ENCODE measurements around the gene TLE1. TPM values are rescaled to one million over a fixed set of nuclear protein-coding genes. Genes with fewer than 3 reads are reported as not detected.

The TLE1 gene
- total RNA-seq, 2 experiments from 2014 or later = 0.37 to 0.75 TPM

DNA sequence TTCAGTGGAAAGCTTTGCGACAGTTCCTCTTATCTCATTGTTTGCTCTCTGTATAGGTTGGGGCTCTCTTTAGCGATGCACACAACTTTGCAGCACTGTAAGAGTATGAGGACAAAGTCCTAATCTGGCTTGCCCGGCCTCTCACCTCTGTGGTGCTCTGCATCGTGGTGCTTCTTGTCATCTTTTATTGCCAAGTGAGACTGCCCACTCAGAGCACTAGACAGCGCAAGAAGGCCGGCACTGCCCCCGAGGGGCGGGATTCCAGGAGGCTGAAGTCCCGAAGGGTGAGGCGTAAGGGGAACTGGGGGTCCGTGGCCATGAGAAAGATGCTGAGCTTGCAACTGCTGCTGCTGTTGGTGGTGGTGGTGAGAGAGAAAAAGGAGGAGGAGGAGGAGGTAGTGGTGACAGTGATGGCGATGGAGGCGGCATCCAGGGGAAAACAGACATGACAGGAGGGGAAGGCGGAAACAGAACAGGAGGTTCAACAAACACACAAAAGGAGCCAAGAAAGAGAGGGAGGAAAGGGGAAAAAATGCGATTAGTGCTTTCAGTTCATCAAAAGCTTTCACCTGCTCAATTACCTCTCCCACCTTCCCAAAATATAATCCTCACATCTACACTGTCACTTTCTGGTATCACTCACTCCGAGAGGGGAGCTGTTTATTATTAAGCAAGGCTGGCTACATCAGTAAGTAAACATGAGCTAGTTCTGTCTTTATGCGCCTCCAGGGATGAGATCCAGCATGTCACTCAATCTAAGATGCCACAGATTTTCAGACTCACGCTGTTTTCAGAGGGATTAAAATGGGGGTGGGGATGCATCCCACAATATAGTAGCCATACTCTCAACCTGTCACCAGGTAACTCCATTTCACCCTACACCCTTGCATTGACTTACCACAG, 55.1 kb downstream of the TLE1 start:
- CTCF ChIA-PET = no interaction called here
- no peak overlapping the region for H3K27ac Mint-ChIP-seq
- no peaks in the 10 kb centered on the region for H3K4me1 Mint-ChIP-seq
- H3K36me3 Mint-ChIP-seq (ENCODE audit: low read depth) = no peaks in the 10 kb centered on the region
- H3K9me3 Mint-ChIP-seq = no peaks in the 10 kb centered on the region
- H3K4me3 Mint-ChIP-seq = no peak overlapping the region
- H3K27me3 Mint-ChIP-seq = peaks cover 2% of the 10 kb centered on the region
- no peak for DNase-seq
- POLR2A ChIA-PET = no interaction called here

GRCh38 chr9:81632599-81632998, 56.7 kb downstream of the TLE1 start:
- DNase-seq = no peak
- H3K4me3 Mint-ChIP-seq = no peak overlapping the region
- no peaks in the 10 kb centered on the region for H3K9me3 Mint-ChIP-seq
- H3K4me1 Mint-ChIP-seq = no peaks in the 10 kb centered on the region
- ChIA-PET POLR2A (no interaction called here), CTCF (no interaction called here)
- no peak overlapping the region for H3K27ac Mint-ChIP-seq
- H3K36me3 Mint-ChIP-seq (ENCODE audit: low read depth) = no peaks in the 10 kb centered on the region
- peaks cover 2% of the 10 kb centered on the region for H3K27me3 Mint-ChIP-seq

DNA sequence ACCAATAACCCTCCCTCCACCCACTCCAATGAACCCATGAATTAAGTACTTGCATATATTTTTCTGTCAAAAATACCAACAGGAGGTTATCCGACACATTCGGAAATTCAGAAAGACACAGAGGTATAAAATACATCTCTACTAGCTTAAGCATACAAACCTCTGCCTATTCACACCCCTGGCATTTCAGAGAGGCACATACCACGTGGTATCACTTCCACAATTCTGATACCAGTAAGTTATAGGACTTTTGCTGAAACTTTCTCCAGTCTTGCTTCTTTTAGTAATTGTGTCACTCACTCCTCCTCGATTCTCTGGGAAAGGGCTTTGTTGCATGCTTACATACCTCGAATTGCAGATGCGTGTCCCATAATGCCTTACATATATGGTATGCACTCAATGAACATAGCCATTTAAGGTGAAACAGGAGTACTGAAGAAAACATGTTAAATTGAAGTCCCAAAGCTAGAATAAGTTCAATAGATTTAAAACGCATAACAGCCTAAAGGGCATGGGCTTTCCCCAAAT, 58.1 kb downstream of the TLE1 start:
- Mint-ChIP-seq H3K36me3 (ENCODE audit: low read depth) (no peaks in the 10 kb centered on the region), H3K9me3 (no peaks in the 10 kb centered on the region), H3K4me3 (no peak overlapping the region), H3K27me3 (peaks cover 2% of the 10 kb centered on the region), H3K4me1 (no peaks in the 10 kb centered on the region), H3K27ac (no peak overlapping the region)
- POLR2A ChIA-PET = no interaction called here
- no peak for DNase-seq
- CTCF ChIA-PET = no interaction called here

DNA sequence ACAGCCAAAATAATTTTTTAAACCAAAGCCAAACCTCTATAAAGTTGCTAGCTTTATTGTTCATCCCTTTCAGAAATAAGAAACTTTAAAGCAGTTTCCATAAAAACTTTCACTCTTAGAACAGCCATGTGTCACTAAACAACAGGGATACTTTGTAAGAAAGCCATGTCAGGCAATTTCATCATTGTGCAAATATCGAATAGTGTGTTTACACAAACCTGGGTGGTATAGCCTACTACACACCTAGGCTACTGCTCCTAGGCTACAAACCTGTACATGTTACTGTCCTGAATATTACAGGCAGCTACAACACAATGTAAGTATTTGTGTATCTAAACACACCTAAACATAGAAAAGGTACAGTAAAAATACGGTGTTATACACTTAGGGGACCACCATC, 59.9 kb downstream of the TLE1 start:
- Mint-ChIP-seq H3K4me3 (no peak overlapping the region), H3K4me1 (no peaks in the 10 kb centered on the region), H3K9me3 (no peaks in the 10 kb centered on the region), H3K27ac (no peak overlapping the region), H3K27me3 (peaks cover 2% of the 10 kb centered on the region), H3K36me3 (ENCODE audit: low read depth) (no peaks in the 10 kb centered on the region)
- ChIA-PET CTCF (no interaction called here), POLR2A (no interaction called here)
- no peak for DNase-seq

DNA sequence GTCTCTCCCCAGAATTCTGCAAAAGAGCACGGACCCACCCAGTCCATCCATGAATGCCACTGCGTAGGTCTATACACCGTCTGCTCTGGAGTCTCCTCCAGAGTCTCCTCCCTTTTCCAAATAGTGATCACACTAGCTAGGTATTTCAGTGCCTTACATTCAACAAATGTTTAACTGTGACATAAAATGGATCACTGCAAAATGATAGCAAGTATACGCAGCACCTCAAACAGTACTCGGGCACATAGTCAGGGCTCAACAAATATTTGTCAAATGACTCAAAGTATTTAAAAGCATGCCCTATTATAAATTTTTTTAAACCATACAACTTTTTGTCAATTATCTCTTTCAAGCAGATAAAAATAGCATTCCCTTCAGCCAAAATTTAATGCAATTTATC, 60.5 kb downstream of the TLE1 start:
- no peak overlapping the region for H3K27ac Mint-ChIP-seq
- POLR2A ChIA-PET = no interaction called here

GRCh38 chr9:81627481-81627880, 61.9 kb downstream of the TLE1 start:
- Mint-ChIP-seq H3K36me3 (ENCODE audit: low read depth) (no peaks in the 10 kb centered on the region), H3K27ac (no peak overlapping the region), H3K27me3 (peaks cover 2% of the 10 kb centered on the region), H3K4me1 (no peaks in the 10 kb centered on the region), H3K4me3 (no peak overlapping the region), H3K9me3 (no peaks in the 10 kb centered on the region)
- no peak for DNase-seq
- ChIA-PET CTCF (no interaction called here), POLR2A (no interaction called here)

More for the DNA sequence above, 60.5 kb downstream of the TLE1 start:
- CTCF ChIA-PET = no interaction called here
- no peaks in the 10 kb centered on the region for H3K4me1 Mint-ChIP-seq
- peaks cover 2% of the 10 kb centered on the region for H3K27me3 Mint-ChIP-seq
- no peak for DNase-seq
- no peaks in the 10 kb centered on the region for H3K9me3 Mint-ChIP-seq
- H3K4me3 Mint-ChIP-seq = no peak overlapping the region
- H3K36me3 Mint-ChIP-seq (ENCODE audit: low read depth) = no peaks in the 10 kb centered on the region

GRCh38 chr9:81626511-81626910, 62.8 kb downstream of the TLE1 start:
- no peak for DNase-seq
- ChIA-PET POLR2A (no interaction called here), CTCF (no interaction called here)
- H3K4me3 Mint-ChIP-seq = no peak overlapping the region
- H3K9me3 Mint-ChIP-seq = no peaks in the 10 kb centered on the region
- H3K27me3 Mint-ChIP-seq = no peaks in the 10 kb centered on the region
- H3K27ac Mint-ChIP-seq = no peak overlapping the region
- no peaks in the 10 kb centered on the region for H3K4me1 Mint-ChIP-seq
- no peaks in the 10 kb centered on the region for H3K36me3 Mint-ChIP-seq (ENCODE audit: low read depth)

- Mint-ChIP-seq H3K4me3 (no peak overlapping the region), H3K36me3 (ENCODE audit: low read depth) (no peaks in the 10 kb centered on the region), H3K27ac (no peak overlapping the region), H3K9me3 (no peaks in the 10 kb centered on the region), H3K4me1 (no peaks in the 10 kb centered on the region), H3K27me3 (no peaks in the 10 kb centered on the region)
- POLR2A ChIA-PET = no interaction called here
- no peak for DNase-seq
- CTCF ChIA-PET = no interaction called here
These were observed 63.4 kb downstream of the TLE1 start for GRCh38 chr9:81625969-81626368.

- no peaks in the 10 kb centered on the region for H3K36me3 Mint-ChIP-seq (ENCODE audit: low read depth)
- POLR2A ChIA-PET = no interaction called here
- no peak overlapping the region for H3K4me3 Mint-ChIP-seq
- H3K9me3 Mint-ChIP-seq = no peaks in the 10 kb centered on the region
- CTCF ChIA-PET = no interaction called here
- H3K27me3 Mint-ChIP-seq = no peaks in the 10 kb centered on the region
- DNase-seq = no peak
- H3K4me1 Mint-ChIP-seq = peaks cover 9% of the 10 kb centered on the region
- H3K27ac Mint-ChIP-seq = no peak overlapping the region
These were observed 65.6 kb downstream of the TLE1 start for GRCh38 chr9:81623778-81624177.

DNA sequence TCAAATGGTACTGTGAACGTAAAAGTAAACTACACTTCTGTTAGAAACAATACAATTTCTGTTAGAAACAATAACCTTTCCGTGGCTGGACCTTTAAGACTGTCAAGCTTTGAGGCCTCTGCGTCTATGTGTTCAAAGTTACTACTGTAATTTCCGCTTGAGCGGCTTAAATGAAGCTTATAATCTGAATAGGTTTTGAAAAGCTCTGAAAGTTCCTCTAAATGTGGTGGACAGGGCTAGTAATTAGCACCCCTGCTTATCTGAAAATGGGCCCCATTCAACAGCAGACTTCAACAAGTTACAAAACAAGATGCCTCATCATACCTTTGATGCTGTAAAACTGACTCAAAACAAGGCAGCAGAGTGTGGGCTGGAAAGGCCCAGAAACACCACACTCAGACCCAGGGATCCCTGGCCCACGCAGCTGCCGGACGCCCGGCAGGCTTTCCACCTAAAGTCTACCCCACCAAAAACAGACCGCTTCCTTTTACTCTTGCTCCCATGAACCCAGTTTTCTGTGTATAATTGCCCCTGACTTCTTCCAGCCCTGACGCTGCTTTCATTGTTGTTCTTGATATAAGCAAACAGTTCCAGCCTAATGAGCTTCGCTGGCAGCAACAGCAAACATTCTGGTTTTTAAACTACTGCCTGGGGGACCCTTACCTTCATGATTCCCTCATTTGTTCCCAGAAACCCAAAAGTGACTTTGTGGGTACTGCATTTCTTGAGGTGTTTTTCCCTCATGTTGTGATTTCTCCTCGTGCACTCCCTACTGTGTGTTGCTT, 66.7 kb downstream of the TLE1 start:
- Mint-ChIP-seq H3K4me1 (peaks cover 9% of the 10 kb centered on the region), H3K27me3 (no peaks in the 10 kb centered on the region), H3K36me3 (ENCODE audit: low read depth) (no peaks in the 10 kb centered on the region), H3K9me3 (no peaks in the 10 kb centered on the region), H3K27ac (no peak overlapping the region), H3K4me3 (no peak overlapping the region)
- ChIA-PET CTCF (no interaction called here), POLR2A (no interaction called here)
- DNase-seq = no peak

- no peak for DNase-seq
- H3K36me3 Mint-ChIP-seq (ENCODE audit: low read depth) = no peaks in the 10 kb centered on the region
- POLR2A ChIA-PET = no interaction called here
- CTCF ChIA-PET = no interaction called here
- no peak overlapping the region for H3K4me3 Mint-ChIP-seq
- H3K4me1 Mint-ChIP-seq = peaks cover 9% of the 10 kb centered on the region
- H3K9me3 Mint-ChIP-seq = no peaks in the 10 kb centered on the region
- no peaks in the 10 kb centered on the region for H3K27me3 Mint-ChIP-seq
- H3K27ac Mint-ChIP-seq = no peak overlapping the region
These were observed 67.5 kb downstream of the TLE1 start for GRCh38 chr9:81621785-81622259.

DNA sequence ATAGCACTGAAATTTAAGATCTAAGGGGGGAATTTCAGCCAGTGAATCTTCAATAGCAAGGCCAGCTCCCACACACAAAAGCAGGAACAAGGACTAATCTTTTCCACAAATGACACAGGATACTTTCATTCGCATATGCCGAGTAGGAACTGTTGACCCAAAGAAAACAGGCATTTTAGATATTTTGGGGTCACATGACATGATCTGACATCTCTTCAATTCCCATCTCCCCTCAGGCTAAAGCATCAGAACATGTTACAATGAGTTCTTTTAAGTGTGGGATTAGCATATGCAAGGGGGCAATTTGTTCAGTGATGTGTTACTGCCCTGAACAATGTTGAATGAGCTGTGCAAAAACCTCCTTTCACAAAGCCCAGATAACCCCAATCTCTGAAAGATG, 68.2 kb downstream of the TLE1 start:
- no peak for DNase-seq
- peaks cover 9% of the 10 kb centered on the region for H3K4me1 Mint-ChIP-seq
- H3K27me3 Mint-ChIP-seq = no peaks in the 10 kb centered on the region
- POLR2A ChIA-PET = no interaction called here
- no peaks in the 10 kb centered on the region for H3K36me3 Mint-ChIP-seq (ENCODE audit: low read depth)
- CTCF ChIA-PET = no interaction called here
- no peaks in the 10 kb centered on the region for H3K9me3 Mint-ChIP-seq
- no peak overlapping the region for H3K27ac Mint-ChIP-seq
- no peak overlapping the region for H3K4me3 Mint-ChIP-seq

- DNase-seq = peak; percentile 9
- H3K36me3 Mint-ChIP-seq (ENCODE audit: low read depth) = no peaks in the 10 kb centered on the region
- no peaks in the 10 kb centered on the region for H3K9me3 Mint-ChIP-seq
- H3K27ac Mint-ChIP-seq = no peak overlapping the region
- no peaks in the 10 kb centered on the region for H3K27me3 Mint-ChIP-seq
- ChIA-PET POLR2A (no interaction called here), CTCF (no interaction called here)
- H3K4me1 Mint-ChIP-seq = peaks cover 9% of the 10 kb centered on the region
- no peak overlapping the region for H3K4me3 Mint-ChIP-seq
These were observed 69.4 kb downstream of the TLE1 start for GRCh38 chr9:81620002-81620390.
